ENCODE results near the gene RAP1GAP2.
"Not testable (repeated sequence)": the region's sequence is repeated elsewhere in the genome, so short reads cannot be mapped to it uniquely, and the experiment has no call there.

Gene RAP1GAP2

DNA sequence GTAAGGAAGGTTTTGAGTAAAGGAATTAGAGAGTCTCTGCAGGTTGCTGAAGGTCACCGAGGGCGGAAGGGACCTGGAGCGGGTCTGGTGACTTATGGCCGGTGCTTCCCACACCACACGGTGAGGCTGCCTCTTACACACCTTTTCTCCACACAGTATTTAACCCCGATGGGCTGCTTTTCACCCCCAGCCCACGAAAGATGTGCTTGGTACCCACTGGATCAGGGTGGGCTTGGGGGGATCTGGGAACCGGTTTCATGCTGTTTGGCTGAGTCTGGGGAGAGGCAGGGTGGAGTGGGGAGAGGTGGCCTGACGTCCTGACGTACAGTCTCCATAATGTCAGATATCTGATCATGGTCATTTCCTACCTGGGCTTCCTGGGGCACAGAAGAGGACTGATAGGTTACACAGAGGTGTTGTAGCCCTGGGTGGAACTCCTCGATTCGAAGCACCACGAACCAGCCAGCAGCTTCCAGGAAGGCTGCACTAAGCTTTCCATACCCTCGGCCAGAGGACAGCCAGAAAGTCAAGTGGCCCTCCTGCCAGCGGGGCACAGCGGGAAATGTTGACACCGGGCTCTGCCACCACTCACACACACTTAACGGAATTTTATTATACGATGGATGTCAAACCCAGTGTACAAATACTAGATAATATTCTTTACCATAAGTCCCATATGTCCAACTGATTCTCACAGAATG is 233.1 kb downstream of the RAP1GAP2 start:
- no peak for DNase-seq

- no peak for DNase-seq
Measured at GRCh38 chr17:3030096-3030495, 233.9 kb downstream of the RAP1GAP2 start.

DNA sequence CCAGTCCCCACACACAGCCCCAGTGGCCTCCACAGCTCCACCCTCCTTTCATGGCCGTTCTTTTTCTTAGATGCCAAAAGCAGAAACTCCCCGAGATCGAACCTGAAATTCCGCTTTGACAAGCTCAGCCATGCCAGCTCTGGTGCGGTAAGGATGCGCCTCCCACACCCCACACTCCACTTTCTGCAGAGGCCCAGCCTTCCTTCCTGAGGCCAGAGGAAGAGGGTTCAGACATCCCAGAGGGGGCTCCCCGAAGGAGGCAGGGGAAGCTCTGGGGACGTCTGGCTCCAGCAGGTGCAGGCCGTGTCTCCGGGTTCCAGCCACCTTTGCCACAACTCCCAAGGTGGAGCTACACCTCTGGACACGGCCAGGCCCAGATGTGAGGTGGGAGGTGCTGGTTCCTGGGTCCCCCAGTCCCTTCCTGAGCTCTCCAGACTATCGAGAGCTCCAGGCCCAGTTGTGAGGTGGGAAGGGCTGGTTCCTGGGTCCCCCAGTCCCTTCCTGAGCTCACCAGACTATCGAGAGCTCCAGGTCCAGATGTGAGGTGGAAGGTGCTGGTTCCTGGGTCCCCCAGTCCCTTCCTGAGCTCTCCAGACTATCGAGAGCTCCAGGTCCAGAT is 234.7 kb downstream of the RAP1GAP2 start:
- DNase-seq = not testable (repeated sequence)

- no peak for DNase-seq
Measured at GRCh38 chr17:3032258-3033247, 236.3 kb downstream of the RAP1GAP2 start.

GRCh38 chr17:3033248-3033640 is 237.0 kb downstream of the RAP1GAP2 start:
- no peak for DNase-seq

DNA sequence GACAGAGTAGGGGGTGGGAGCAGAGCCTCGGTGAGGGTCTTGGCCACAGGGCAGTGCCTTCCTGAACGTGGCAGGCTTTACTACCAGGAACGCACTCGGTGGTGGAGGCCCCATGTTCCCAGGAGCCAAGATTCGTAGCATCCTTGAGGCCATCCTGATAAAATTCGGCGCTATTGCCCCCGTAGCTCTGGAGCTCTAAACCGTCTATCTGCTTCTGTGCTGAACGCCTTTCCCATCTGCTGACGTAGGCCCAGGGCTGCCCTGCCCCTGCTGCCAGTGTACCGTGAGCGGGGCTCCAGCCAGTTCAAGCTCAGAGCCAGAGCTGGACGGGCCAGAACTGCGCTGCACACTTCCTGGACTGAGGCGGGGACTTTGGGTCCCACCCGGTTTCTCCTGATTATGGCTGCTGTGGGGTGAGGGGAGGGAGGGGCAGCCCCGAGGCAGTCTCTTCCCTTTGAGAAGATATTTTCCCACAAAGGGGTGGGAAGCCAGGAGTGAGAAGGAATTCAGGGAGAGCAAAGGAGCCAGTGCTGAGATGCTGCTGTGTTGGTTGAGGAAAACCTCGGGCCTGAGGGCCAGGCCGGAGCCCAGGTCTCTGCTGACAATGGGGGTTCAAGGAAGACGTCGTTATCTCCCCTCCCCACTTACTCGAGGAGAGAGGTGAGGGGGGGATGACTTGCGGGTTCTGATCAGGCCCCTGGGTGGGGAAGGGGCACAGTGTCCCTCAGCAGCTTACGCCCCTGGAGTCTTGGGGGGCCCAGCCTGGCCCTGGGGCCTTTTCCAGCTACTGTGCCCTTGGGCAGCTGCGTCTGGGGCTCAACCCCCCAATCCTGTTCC is 237.7 kb downstream of the RAP1GAP2 start:
- DNase-seq = no peak

- DNase-seq = no peak
Measured at GRCh38 chr17:3034578-3034920, 238.3 kb downstream of the RAP1GAP2 start.

DNA sequence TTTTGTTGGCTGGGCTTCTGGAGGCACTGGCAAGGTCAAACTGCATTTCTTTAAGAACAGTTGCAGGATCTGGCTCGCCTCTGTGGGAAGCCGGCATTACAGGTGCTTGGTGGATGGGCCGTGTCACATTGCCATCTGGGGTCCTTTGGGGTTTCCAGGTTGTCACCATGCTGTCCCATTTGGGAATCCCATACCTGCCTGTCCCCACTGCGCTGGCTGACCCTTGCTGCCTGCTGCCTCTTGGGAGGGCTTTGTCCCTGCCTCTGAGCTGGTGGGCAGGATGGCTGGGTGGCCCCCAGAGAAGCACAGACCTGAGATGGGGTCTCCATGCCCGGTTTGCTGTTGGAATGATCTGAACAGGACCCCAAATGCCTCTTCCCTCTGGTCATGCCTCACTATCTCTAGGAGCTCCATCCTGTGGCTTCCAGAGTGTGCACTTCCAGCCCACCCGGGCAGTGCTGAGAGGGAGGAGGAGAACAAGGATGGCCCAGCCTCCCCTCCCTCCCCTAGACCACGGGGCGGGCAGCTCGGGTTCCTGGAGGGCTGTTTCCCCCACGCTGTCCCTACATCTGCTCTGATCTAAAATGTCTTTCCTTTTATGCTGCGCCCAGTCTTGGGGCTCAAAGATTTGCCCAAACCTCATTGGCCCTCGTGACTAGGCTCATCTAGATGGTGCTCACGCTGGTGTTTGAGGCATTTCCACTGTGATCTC is 239.2 kb downstream of the RAP1GAP2 start:
- no peak for DNase-seq

GRCh38 chr17:3035968-3036280 is 239.7 kb downstream of the RAP1GAP2 start:
- no peak for DNase-seq

DNA sequence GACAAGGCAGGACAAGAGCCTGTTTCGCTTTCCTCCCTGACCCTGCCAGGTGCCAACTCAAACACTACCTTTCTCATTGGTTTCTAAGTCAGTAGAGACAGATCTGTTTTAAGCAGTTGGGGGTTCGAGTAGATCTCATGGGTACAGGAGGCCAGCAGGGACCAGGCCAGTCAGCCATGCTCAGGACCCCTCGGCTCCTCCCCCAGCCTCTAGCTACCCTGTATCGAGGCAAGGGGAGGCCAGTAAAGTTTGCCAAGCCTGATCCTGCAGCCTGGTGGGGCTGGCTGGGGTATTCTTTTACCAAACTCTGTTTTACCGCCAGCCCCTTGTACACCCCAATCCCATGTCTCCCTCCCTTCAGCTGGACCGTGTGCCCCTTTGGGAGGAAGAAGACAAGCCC is 240.6 kb downstream of the RAP1GAP2 start:
- no peak for DNase-seq

- no peak for DNase-seq
Measured at GRCh38 chr17:3037259-3037658, 241.0 kb downstream of the RAP1GAP2 start.

GRCh38 chr17:3038941-3039340 is 242.7 kb downstream of the RAP1GAP2 start:
- DNase-seq = no peak

DNA sequence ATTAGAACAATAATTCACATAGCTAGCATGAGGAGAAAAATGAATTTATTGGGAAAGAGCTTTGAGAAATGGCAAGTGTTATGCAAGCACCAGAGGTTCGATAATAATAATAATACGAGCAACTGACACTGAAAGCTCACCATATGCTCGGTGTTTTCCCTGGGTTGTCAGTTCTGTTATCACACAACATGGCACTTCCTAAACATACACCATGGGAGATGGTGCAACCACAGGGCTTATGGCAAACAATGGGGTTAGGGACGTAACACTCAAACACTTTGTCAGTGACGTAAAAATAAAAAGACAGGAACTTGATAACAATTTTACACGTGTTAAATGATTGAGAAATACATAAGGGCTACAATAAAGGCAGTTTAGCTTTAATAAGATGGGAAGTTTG is 243.5 kb downstream of the RAP1GAP2 start:
- no peak for DNase-seq

DNA sequence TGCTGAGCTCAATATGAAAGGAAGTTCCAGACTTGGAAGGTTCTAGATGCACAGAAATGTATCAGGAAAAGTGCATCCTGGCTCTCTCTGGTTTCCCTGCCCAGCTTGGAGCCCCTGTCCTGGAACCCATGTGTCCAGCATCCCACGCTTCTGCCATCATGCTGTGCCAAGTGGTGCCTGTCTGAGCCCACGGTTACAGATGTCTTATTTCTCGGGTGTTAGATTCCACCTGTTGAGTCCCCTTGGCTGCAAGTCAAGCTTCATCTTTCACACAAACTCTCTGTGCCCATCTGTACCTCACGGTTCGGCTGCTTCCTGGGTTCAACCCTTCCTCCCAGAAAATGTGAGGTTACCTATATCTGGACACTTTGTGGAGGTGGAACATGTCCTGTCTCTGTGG is 244.6 kb downstream of the RAP1GAP2 start:
- no peak for DNase-seq

DNA sequence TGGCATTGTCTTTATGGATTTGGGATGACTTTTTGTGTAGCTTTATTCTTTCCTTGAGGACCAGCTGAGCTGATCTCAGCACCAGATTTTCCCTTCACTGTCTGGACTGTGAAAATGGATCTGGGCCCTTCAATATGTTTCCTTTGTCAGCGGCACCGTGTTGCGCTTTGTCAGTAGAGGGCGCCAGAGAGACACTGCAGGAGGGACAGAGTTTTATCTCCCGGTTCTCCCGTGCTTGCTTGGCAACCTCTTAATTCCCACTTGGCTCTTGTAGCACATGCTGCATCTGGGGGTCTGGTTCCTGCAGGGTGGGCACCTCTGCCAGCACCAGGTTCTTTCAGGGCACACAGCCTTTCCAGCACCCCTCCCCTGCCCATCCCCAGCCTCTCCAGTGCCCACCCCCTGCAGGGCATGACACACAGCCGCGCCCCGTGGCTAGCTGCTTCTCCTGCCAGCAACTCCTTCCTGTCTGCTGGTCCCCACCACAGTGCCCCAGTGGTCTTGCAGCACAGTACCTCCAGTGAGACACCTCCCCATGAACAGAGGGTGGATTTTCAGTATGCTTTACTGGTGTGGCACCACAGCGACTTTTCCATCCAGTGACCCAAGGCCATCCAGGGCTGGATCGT is 247.6 kb downstream of the RAP1GAP2 start:
- DNase-seq = peak; percentile 52

DNA sequence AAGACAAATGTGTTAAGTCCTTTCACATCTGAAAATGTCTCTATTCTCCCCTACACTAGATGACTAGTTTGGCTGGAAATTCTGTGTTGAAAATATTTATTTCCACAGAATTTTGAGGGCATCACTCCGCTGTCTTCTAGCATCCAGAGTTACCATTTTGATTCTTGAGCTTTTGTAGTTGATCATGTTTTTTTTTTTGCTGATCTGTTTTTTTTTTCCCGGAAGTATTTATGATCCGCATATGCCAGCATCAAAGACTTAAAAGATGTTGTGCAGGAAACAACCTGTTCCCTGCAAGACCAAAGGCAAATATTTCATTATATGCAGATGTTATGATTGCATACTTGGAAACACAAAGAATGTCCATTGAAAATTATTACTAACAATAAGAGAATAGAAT is 250.5 kb downstream of the RAP1GAP2 start:
- no peak for DNase-seq

DNA sequence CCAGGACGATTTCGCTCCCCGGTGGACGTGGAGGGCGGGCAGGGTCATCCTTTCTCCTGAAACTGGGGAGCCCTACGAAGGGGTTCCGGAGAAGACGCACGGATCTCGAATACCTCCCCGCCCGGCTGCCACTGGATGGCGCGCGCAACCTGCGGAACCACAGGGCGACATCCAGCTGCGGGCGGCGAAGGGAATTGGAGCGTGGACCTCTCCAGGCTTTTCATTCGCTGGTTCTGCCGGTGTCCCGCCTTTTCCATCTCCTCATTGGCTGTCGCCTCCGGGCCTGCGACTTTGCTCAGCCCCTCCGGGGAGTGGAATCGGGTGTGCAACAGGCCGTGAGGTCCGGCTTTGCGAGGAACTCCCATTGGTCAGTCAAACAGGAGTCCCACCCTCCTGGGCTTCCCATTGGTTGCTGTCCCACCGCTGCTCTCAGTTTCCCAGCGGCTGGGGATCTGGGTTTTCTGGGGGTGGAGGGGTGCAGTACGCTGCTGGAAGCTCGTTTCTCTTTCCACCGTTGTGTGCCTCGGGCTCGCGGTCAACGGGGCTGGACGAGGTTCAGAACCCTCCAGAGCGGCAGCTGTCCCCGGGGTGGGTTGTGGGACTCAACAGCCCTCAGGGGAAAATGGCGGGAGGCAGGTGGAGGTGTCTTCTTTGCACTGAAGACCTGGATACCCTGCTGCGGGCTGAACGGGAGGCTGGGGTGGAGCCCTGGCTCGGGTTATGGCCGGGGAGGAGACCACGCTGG is 252.7 kb downstream of the RAP1GAP2 start:
- DNase-seq = peak; percentile 93

GRCh38 chr17:3049705-3050295 is 253.6 kb downstream of the RAP1GAP2 start:
- DNase-seq = no peak

GRCh38 chr17:3054868-3055267 is 258.6 kb downstream of the RAP1GAP2 start:
- DNase-seq = not testable (repeated sequence)

- not testable (repeated sequence) for DNase-seq
Measured at GRCh38 chr17:3062824-3063377, 266.7 kb downstream of the RAP1GAP2 start.
